NCI-H226 (cell line): ENCODE results near the gene SLC8A3.

Experiments
- DNase-seq: peaks from one replicate; pipeline ENCODE4 v3.0.0-alpha.2; 2015

The SLC8A3 gene

DNA sequence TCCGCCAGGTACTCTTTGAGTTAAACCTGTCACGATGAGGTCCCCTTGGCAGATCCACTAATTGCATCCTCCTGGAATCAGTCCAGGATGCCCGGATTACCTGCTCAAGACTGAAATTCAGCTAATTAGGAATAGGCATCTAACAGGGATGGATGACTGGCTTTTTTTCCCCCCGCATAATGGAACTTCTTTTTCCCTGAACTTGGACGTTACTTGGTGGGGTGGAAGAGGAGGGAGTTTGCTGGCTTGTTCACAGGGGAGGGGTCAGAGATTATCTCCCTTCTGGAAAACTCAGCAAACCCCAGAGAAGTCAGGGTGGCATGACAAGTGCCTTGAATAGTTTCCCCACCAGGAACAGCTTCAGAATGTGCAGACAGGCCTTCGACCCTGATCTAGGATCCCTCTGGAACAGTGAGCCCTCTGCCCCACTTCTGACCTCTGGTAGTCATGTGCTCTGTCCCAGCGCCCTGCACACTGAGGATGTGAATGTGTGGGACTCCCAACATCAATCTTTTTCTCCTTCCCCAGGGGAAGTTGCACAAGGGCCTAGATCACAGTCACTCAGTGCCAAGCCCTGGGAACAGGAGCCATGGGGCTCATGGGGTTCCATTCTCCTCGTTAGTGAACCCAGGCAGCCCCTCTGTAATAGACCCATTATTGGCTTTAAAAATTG is 167.1 kb downstream of the SLC8A3 start:
- no peak for DNase-seq

DNA sequence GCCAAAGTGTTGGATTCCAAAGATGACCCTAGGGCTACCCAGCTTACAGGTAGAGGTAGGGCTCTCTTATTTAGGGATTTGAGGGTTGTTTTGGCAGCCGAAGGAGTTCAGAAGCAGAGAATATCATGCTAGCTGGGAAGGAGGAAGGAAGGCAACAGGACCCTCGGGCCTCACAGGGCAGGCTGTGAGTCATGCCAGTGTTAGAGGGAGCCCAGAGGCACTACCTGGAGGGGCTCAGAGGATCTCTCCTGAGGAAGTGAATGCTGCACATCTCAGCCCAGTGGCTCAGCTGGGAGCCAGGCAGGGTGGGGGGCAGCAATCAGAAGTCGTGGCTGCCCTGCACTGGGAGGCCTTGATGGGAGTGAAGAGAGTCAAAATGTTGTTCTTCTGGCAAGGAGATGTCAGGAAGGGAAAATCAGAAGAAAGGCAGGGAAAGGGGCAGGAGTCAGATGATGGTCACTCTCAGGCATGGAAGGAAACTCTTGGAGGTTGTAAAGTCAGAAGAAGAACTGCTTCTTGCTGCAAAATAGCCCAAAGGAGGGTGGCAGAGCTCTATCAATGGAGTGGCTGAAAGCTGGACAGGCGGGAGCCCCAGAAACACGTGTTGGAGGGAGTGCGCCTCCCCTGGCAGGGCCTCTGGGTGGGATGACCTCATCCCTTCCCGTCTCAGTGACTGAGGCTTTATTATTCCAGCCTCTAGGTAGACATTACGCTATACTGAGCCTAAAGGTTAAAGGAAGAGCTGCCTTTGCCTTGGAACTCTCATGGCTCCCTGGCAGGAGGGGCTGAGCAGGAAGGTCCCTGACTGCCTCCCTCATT is 168.2 kb downstream of the SLC8A3 start:
- DNase-seq, result no peak

DNA sequence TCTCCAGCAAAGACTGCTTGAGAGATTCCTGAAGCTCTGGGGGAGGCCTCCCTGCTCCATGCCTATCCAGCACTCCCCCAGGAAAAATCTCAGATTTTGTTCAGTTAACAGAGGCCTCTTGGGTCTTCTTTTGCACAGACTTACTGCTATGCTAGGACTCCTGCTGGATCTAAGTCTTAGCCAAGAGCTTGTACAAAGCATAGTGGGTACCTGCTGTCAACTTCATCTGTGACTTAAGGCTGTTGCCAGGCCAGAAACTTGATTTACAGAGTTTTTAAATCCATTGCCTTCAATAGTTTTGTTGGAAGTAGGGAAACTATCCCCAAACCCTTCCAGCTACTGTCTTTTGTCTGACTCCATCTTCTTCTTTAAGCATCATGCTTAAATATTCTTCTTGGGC is 169.1 kb downstream of the SLC8A3 start:
- DNase-seq, result no peak

DNA sequence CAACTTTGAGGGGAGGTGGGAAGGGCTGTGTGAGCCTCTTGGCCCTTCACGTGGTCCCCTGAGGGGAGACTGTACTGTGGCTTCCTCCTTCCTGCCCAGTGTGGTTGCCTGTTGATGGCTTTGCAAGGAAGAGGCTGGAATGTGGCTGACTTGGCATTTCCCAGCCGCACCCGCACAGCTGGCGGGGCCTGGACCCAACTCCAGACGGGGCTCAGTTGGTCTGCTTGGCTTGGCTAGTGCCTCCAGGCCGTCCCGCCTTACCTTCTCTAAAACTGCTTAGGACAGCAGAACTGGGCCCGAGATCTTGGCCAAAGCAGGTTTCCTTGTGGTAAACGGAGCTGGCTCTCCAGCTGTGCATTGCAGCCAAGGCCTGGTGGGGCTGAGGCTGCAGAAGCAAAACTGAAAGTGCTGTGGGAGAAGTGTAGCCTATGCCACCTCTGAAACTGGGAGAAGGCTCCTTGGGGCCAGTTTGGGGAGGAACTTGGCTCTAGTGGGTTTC is 170.0 kb downstream of the SLC8A3 start:
- no peak for DNase-seq

DNA sequence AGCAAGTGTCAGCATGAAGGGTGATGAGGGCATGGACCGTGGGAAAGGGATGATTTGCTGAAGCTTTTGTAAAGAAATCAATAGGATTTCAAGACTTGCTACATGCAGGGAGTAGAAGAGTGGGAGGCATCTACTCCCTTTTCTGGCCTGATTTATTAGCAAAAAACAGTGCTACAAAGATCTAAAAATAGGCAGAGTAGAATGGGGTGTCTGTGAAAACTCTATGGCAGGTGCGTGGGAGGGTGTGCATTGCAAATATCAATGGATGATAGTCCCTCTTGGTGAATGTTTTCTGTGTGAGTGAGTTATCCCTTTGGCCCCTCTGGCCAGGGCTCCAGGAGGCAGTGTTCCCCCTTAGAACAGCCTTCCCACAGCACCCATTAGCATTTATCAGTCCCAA is 170.5 kb downstream of the SLC8A3 start:
- no peak for DNase-seq

DNA sequence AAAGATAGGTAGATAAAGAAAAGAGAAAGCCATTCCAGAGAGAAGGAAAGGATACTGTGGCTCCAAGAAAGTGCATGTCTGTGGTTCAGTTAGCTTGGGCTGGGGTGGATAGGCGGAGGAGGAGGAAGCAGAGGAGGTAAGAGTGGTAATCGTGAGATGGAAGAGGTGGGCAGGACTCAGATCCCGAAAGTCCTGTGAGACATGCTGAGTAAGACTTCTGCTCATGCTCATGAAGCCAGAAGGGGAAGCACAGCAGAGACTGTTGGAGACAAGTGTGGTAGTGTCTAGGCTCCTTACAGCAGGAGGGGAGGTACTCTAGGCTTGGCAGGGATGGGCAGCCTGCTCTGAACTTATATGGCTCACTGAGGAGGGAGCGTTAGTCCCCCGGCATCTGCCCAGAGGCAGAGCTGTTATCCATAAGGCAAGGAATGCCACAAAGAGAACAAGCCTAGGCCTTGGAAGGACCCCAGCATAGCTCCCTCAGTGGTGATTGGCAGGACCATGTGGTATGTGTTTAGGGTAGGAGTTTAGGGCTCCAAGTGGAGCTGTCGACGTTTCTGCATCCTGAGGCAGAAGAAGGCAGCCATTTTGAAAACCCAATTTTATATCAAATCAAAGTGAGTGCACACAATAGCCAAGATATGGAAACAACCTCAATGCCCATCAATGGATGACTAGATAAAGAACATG is 174.2 kb downstream of the SLC8A3 start:
- no peak for DNase-seq

DNA sequence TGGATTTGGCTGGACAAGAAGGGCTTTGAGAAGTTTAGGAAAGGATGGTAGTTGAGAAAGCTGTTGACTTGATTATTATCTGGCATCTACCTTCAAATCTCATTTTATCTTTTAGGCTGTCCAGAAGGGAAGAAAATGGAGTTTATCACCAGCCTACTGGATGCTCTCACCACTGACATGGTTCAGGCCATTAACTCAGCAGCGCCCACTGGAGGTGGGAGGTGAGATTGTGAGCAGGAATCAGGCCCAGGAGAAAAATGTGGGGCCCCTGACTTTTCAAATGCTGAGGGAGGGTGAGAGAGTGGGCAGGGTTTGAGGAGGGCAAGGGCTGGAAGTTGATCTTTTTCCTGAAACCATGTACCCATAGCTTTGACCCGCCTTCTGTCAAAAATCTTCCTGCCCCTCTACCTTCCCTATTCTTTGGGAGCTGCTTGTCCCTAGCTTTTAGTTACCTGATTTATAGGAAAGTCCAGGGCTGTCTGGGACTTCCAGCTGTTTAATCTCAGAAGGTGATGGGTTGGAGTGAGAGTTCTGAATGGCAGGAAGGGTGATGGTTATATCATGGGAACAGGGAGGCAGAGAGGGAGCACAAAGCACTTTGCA is 175.4 kb downstream of the SLC8A3 start:
- DNase-seq, result no peak

DNA sequence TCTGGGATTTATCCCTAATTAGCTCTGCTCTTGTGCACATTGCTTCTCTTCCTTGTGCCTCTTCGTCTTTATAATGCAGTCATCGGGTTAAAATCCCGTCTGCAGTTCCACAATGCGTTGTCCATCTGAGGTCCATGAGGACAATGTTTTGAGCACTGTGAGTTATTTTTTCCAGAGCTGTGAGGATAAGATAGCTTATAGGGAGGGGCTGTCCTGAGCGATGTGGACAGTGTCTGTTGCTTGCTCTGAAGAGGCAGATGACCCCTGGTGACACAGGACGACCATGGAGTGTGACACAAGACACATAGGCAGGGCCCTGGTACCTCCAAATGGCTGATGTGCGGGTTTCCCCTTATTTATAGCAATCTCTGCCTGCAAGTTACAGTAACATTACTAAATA is 177.0 kb downstream of the SLC8A3 start:
- no peak for DNase-seq

DNA sequence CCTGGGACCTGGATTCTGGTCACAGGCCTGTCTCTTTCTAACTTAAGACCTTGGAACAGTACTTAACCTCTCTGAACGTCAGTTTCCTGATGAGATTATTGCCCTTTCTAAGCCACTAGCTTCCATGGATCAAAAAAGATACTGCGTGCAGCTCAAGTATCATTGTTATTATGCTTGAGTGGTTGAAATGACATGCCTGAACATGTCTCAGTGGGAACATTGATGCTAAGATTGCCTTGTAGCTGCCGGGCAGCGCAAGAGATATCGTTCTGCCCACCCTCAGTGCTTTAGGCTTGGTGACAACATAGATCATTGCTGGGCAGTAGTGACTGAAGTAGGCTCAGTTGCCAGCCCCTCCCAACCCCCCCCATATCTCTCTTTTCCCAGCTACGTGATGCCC is 177.7 kb downstream of the SLC8A3 start:
- DNase-seq, result no peak

DNA sequence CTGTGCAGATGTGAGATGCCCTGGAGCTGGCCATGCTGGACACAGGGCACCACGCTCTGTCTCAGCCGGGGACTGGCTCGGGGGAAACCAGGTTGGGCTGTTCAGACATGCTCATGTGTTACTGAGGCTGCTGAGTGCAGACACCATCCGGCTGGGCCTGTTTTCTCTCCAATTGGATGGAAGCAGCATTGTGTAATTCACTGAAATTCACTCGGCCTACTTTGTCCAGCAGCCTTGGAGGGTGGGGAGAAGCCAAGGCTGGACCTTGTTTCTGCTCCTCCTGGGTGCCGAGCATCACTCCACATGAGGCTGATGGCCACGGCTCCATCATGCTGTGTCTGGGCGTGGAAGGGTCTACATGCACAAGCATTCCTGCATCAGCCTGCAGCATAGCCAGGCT is 178.8 kb downstream of the SLC8A3 start:
- no peak for DNase-seq

DNA sequence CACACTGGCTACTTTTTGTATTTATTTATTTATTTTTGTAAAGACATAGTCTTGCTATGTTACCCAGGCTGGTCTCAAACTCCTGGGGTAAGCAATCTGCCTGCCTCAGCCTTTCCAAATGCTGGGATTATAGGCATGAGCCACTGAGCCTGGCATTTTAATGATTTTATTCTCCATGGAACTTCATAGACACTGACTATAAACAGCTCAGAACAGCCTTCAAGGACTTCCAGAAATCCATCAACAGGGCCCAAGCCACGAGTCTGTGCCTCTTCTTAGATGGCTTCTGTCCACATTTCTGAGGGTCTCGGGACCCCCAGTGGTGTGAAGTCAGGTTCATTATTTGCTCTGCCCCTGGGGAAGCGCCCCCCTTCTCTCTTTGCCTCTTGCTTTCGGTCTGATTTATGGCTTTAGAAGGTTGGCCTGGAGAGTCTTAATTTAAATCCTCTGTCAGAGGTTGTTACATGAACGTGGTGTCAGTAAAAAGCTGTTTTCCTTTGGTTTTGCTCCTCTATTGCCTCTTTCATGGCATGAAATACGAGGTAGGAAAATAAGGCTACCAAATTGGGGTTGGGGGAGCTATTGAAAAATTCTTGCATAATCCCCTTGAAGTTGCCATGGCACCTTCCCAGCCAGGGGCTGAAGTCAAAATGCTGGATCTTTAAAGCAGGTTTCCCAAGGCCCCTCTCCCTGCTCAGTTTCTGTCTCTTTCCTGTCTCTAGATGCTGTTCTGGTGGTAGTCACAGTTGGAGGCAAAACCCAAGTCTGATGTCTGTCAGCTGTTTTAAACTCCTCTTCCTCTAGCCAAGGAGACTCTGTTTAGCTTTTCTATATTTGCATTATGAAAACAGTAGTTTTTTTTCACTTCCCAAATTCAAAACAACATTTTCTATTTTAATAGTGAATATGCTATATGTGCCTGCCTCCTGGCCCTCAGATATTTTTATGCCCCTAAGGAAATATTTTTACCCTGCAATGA is 180.2 kb downstream of the SLC8A3 start:
- no peak for DNase-seq

DNA sequence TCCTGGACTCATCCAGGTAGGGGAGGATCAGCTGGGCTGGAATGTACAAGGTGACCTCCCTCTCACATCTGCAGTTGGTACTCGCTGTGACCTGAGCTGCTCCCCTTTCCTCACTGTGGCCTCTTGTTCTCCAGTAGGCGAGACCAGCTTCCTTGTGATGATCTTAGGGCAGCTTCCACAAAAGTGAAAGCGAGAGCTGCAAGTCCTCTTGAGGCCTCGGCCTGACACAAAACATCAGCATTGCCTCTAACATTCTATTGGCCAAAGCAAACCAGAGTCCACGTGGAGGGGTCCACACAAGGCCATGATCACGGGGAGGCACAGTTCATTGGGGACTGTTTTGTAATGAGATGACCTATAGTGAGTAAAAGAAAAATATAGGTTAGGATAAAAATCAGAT is 182.1 kb downstream of the SLC8A3 start:
- DNase-seq, result no peak

DNA sequence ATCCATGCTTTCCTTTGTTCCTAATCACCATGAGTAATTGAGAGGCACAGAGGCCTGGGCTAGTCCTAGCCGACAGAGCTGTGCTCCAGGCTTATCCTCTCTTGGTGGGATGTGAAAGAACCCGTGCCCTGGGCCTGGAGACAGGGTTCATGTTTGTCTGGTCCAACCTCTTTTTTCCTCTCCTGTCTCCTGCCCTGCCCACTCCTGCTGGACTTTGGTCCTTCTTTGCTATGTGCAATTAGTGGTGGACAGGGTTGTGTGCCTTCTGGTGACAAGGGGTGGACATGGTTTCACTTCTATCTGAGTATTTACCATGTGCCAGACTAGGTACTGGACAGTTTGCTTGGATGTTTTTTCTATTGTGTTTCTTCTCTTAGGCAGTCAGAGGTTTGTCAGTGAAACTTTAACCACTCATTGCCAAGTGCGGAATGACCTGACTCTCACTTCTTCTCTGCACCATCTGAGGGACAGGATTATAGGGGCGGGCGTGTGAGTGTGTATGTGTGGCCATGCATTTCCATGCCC is 183.4 kb downstream of the SLC8A3 start:
- DNase-seq, result no peak

DNA sequence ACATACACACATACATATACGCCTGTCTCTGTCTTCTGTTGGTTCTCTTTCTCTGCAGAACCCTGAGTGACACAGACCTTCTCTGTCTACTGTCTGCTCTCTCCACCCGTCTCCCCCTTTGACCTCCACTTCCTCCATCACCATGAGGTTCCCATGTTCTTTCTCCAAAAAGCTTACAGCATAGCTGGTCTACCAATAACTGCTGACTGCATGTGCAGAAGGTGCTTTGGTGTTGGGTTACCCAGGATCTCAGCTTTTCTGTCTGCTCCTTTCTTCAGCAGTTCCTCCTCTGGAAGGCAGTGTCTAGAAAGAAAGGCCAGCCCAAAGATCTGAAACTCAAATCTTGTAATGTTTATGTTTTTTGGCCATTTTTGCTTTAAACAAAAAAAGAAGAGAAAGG is 184.0 kb downstream of the SLC8A3 start:
- no peak for DNase-seq

DNA sequence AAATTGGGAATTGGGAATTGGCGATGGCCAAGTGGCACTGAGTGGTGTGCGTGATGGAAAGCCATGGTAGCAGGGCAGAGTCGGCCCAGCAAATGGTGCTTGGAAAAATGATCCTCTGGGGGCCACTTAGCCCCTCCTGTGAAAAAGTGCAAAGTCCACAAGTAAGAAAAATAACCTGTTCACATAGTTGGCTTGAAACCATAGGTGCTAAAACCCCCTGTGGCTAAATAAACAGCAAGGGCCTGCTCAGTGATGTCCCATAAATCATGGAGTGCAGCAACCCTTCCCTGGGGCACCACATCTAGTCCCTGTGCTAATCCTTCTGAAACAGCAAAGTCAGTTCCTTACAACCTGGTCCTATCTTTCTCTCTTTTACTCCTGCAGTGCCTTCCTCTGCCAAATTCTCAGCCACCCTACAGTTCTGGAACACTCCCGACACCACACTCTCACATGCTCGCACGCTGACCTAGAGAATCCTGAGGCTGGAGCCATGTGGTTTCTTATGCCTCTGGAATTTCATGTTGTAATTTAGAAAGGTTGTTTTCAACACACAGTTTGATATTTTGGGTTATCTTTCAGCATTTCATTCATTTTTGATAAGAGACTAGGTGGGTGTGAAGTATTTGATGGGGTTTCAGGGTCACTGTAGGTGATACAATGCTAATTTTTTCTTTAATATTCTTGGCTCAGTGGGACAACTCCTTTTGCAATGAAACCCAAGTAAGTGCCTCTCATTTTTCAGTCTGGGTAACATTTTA is 186.0 kb downstream of the SLC8A3 start:
- DNase-seq, result no peak

DNA sequence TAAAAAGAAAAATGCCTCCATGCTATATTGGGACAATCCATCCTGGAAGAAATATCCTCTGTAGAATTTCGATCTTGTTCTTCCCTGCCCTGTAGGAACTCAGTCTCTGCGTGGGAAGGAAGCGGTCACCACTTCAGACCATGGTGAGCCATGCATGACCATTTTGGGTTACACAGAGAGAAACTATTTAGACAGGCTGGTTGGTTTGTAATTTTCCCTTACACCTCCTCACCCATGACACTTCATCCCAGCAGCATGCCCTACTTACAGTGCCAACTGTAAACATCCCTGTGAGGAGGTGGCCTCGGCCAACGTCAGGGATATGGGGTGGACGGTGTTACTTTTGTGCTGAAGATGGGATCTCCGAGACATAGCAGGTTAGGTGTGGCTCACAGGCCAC is 188.2 kb downstream of the SLC8A3 start:
- DNase-seq, result no peak

DNA sequence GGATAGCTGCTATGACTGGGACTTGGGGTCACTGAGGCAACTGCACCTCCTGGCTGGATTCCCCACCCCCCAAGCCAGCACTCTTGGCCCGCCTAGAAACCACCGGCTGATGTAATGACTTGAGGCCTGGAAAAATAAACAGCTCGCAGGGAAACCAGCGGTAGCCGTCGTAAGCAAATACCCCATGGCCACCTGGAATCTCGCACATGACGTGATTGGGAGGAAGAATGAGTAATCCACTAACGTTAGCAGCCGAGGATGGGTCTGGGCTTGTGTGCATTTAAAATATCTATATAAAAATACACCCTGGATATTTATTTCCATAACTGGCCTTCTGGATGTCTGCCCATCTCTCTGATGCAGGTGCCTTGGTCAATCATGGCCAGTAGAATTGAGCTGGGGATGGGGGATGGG is 189.5 kb downstream of the SLC8A3 start:
- no peak for DNase-seq

DNA sequence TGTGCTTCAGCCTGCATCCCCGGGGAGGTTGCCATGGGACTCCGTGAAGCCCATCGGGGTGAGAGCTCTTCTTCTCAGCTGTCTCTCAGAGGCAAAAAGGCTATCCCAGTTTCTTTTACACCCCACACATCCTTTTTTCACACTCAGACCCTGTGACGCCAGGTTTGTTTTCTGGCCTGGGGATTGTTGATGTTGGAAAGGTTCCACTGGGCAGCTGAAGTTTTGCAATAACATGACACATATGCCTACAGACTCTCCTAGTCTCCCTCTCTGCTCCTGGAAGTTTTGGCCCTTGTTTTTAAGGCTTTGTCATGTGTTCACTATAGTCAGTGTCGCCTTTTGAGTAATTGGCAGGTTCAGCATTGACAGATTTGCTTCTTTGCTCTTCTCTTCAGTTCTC is 190.9 kb downstream of the SLC8A3 start:
- peak; percentile 35 for DNase-seq

DNA sequence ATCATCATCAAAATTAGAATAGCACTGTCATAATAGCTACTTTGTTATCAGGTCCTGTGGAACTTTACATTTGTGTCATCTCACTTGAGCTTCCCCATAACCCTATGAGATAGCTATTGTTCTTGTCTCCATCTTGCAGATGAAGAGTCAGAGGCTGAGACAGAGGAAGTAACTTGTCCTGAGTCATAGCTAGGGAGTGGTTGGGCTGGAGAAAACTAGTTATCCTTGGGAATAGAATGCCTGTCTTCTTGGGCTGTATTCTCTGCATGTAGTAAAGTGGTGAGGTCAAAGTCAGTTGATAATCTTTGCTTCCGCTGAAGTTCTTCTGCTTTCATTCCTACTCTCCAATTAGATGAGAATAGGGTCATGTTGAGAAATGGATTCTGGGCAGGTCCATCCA is 192.5 kb downstream of the SLC8A3 start:
- DNase-seq, result no peak
